ENCODE data around the gene ATP5IF1.

ATP5IF1 gene

GRCh38 chr1:28235755-28236655 is at the start of gene ATP5IF1:
Gene ATP5IF1 (plus strand): TSS chr1:28236124. CDS start chr1:28236184, 60 bp downstream.
- DNase-seq, result peak; percentile 83

GRCh38 chr1:28190337-28190979 is 45.5 kb upstream of the ATP5IF1 start:
- DNase-seq, result no peak

DNA sequence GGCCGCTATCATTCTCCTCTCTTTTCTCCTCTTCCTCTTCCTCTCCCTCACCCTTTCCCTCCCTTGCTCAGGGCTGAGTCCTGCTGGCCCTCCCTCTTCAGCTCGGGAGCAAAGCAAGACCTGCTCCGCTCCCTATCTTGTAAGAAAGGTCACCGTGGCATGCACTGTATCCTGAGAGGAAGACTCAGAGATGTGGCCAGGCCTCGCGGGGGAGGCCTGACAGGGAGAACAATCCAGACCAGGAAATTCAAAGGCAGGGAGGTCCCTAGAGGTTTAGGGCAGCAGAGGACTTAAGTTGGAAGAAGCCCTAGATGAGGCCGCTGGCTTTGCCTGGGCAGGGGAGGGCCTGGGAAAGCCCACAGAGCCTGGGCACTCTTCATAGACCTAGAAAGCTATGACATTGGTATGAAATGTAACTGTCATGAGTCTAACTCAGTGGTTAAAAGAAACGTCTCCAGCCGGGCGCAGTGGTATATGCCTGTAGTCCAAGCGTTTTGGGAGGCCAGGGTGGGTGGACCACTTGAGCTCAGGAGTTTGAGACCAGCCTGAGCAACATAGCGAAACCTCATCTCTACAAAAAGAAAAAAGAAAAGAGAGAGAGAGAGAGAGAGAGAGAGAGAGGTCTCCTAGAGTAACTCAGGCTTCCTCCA is 44.8 kb upstream of the ATP5IF1 start:
- no peak for DNase-seq

GRCh38 chr1:28193701-28194161 is 42.2 kb upstream of the ATP5IF1 start:
- no peak for DNase-seq

GRCh38 chr1:28194326-28195035 is 41.4 kb upstream of the ATP5IF1 start:
- DNase-seq, result no peak

- DNase-seq, result no peak
These were observed 40.1 kb upstream of the ATP5IF1 start for GRCh38 chr1:28195780-28196179.

GRCh38 chr1:28196330-28196729 is 39.6 kb upstream of the ATP5IF1 start:
- no peak for DNase-seq

- DNase-seq, result no peak
These were observed 38.1 kb upstream of the ATP5IF1 start for GRCh38 chr1:28197682-28198415.

DNA sequence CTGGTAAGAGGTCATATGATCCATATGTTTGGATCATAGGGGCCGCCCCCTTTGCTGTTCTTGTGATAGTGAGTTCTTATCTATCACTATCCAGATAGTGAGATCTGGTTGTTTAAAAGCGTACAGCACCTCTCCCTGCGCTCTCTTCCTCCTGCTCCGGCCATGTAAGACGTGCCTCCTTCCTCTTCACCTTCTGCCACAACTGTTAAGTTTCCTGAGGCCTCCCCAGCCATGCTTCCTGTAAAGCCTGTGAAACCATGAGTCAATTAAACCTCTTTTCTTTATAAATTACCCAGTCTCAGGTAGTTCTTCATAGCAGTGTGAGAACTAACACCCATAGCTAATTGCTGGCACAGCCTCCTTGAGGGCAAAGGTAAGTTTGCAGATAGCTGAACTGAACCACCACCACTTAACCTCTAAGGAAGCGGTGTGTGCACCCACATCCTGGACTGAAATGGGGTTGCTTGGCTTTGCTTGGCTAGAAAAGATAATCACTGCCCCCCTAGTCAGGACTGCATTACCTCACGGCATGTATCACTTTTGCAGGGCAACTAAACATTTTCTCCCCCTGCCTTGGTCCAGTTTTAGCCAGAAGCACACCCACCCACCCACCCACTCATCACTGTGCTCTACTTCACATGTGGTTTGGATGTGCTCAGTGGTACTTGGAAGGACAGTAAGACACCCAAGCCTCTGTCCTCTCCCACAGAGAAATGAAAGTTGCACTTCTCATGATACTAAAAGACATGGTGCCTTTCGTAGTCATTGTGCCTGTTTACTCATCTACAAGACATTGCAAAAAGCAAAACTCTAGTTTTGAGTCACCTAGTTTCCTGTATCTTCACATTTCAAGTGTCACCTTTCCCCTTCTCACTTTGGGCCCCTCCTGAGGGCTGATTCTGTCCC is 36.3 kb upstream of the ATP5IF1 start:
- DNase-seq, result no peak

GRCh38 chr1:28200234-28200873 is 35.6 kb upstream of the ATP5IF1 start:
- no peak for DNase-seq

DNA sequence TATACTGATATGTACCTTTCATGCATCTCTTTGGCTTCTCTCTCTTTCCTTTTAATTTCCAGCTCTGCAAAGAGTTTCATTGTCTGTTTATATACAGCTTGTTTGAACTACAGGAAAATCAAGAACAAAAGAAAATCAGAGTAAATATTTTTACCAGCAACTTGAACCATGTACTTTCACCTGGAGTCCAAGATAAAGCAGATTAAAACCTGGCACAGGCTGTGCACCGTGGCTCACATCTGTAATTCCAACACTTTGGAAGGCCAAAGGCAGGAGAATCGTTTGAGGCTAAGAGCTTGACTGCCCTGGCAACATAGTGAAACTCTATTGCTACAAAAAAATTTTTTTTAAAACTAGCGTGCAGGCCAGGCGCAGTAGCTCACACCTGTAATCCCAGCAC is 30.7 kb upstream of the ATP5IF1 start:
- no peak for DNase-seq

GRCh38 chr1:28208818-28209441 is 27.0 kb upstream of the ATP5IF1 start:
- peak; percentile 29 for DNase-seq

- no peak for DNase-seq
These were observed 26.2 kb upstream of the ATP5IF1 start for GRCh38 chr1:28209700-28210099.

DNA sequence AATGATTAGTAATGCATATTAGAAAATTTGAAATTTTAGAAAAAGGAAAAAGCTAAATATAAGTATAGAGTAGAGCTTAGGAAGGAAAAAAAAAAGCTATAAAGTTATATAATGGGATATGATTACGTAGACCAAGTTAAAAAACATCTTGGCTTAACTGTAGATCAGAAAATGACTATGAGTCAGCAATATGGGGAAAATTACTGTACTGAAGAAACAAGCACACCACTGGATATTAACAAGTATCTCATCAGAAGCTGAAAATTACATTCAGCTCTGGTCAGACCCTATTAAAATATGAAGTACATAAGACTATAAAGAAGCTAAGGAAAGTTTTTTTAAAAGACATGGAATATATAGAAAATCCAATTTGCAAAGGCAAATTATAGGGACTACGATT is 22.6 kb upstream of the ATP5IF1 start:
- no peak for DNase-seq

DNA sequence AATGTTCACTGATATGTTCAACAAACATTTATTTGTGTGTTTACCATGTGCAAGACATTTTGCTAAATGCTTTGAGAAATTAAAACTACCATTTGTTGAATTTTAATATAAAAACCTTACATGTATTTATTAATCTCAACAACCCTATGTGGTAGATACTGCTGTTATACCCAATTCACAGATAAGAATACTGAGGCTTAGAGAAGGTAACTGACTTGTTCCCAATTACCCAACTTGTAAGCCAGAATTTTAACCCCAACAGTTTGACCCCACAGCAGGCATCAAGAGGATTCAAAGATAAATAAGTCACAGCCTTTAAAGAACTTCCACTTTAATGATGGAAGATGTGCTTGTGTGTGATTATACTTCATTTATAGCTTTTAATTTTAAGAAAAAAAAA is 6.8 kb upstream of the ATP5IF1 start:
- no peak for DNase-seq

DNA sequence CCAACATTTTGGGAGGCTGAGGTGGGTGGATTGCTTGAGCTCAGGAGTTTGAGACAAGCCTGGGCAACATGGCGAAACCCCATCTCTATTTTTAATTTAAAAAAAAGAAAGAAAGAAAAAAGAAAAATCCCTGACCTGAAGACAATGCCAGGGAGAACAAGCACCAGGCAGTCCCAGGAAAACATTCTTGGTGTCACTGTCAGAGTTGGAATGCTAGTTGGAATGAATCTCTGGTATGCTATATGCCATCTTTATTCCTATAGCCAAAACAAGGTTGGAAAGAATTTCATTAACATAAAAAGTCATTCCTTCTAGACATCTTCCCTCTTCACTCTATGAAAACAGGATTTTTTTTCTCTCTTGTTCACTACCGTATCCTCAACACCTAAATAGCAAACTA is 5.9 kb upstream of the ATP5IF1 start:
- DNase-seq, result no peak

GRCh38 chr1:28232558-28233263 is 3.2 kb upstream of the ATP5IF1 start, which contains the start of gene DNAJC8:
Gene DNAJC8 (minus strand): TSS chr1:28233029. CDS start chr1:28232998, 31 bp downstream.
- peak; percentile 90 for DNase-seq

DNA sequence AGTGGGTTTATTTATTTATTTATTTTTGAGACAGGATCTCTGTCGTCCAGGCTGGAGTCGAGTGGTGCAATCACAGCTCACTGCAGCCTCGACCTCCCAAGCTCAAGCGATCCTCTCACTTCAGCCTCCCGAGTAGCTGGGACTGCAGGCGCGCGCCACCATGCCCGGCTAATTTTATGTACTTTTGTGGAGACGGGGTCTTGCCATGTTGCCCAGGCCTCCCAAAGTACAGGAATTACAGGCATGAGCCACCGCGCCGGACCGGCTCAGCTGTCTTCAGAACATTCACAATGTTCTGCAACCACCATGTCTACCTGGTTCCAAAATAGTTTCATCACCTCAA is 2.7 kb upstream of the ATP5IF1 start:
- DNase-seq, result no peak

GRCh38 chr1:28236656-28237322 is 865 bp downstream of the ATP5IF1 start:
- no peak for DNase-seq
